Keratinocyte (primary cell): ENCODE data around the gene MAPK1.

Experiments
- EZH2 ChIP-seq: IDR thresholded peaks from one replicate; pipeline ENCODE4 v1.6.1; 2012; ENCODE audit warnings: inconsistent platforms, mild to moderate bottlenecking, low read length, moderate library complexity
- TF ChIP-seq, protein P1 (sequence below), 3 experiments: IDR thresholded peaks in 1 of 3; conservative IDR thresholded peaks in 1 of 3; optimal IDR thresholded peaks in 1 of 3; 2 replicates in 2 of 3; 3 replicates in 1 of 3; pipeline versions ENCODE3 to v1.5.1; 2011; ENCODE audit warnings: low read length in 3 of 3, mild to moderate bottlenecking in 3 of 3, moderate library complexity in 2 of 3, control low read depth in 1 of 3, inconsistent platforms in 1 of 3; ENCODE audit not compliant: insufficient read depth in 2 of 3; ENCODE audit errors: extremely low read depth in 1 of 3

DNA sequence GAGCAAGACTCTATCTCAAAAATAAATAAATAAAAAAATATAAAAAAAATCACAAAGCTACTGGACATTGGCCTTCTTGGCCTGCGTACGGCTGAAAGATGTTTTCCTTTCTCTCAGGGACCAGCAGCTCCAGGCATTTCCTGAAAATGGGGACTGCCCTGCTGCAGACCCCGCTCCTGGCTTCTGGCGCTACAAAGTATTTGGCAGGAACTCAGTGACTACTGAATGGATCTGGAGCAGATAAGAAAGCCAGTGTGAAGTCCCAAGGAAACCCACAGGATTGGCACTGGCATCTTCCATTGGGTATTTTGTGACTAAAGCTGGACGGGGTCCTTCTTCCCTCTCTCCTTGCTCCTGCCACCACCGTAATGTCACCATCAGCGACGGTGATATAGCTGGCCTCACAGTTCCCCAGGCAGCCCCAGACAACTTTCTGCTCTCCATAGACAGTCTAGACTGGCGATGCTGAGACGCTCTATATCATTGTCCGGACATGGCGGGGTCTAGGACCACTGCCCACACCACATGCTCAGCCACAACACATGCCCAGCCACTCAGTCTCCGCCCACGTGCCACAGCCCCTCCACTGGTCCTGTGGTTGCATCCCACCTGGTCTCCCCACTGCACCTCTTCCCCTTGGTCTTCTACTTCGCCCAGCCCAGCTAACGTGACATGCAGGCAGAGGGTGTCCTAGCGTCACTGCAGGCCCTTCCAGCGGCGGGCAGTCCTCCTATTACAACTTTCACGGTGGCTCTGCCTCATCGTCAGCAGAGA is 109.2 kb downstream of the MAPK1 start:
- TF ChIP-seq, protein P1, sequence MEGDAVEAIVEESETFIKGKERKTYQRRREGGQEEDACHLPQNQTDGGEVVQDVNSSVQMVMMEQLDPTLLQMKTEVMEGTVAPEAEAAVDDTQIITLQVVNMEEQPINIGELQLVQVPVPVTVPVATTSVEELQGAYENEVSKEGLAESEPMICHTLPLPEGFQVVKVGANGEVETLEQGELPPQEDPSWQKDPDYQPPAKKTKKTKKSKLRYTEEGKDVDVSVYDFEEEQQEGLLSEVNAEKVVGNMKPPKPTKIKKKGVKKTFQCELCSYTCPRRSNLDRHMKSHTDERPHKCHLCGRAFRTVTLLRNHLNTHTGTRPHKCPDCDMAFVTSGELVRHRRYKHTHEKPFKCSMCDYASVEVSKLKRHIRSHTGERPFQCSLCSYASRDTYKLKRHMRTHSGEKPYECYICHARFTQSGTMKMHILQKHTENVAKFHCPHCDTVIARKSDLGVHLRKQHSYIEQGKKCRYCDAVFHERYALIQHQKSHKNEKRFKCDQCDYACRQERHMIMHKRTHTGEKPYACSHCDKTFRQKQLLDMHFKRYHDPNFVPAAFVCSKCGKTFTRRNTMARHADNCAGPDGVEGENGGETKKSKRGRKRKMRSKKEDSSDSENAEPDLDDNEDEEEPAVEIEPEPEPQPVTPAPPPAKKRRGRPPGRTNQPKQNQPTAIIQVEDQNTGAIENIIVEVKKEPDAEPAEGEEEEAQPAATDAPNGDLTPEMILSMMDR (optimal IDR thresholded peaks at IDR 0.05 in 1 of 3, IDR thresholded peaks at IDR 0.05 in 1 of 3, conservative IDR thresholded peaks at IDR 0.05 in 1 of 3; ENCODE audit: extremely low read depth in 1 of 3, insufficient read depth in 2 of 3, low read length in 3 of 3): no peak
- no peak for TF ChIP-seq EZH2
